Choroid plexus epithelial cell (primary cell): ENCODE results near the gene SMCHD1.
"Not testable (repeated sequence)": the region's sequence is repeated elsewhere in the genome, so short reads cannot be mapped to it uniquely, and the experiment has no call there.

Experiments
- DNase-seq: peaks from one replicate; pipeline ENCODE4 v3.0.0-alpha.2; 2010; ENCODE audit warnings: low read depth
- H3K4me3 ChIP-seq: 2 replicates; pipeline ENCODE4 v1.5.1; 2011; ENCODE audit warnings: low read depth, mild to moderate bottlenecking, control low read depth, low read length, moderate library complexity
- TF ChIP-seq, protein P1 (sequence below): conservative IDR thresholded peaks from 2 replicates; pipeline ENCODE4 v1.5.1; 2011; ENCODE audit warnings: low read depth, mild to moderate bottlenecking, control low read depth, inconsistent platforms, low read length, moderate library complexity

SMCHD1 gene

DNA sequence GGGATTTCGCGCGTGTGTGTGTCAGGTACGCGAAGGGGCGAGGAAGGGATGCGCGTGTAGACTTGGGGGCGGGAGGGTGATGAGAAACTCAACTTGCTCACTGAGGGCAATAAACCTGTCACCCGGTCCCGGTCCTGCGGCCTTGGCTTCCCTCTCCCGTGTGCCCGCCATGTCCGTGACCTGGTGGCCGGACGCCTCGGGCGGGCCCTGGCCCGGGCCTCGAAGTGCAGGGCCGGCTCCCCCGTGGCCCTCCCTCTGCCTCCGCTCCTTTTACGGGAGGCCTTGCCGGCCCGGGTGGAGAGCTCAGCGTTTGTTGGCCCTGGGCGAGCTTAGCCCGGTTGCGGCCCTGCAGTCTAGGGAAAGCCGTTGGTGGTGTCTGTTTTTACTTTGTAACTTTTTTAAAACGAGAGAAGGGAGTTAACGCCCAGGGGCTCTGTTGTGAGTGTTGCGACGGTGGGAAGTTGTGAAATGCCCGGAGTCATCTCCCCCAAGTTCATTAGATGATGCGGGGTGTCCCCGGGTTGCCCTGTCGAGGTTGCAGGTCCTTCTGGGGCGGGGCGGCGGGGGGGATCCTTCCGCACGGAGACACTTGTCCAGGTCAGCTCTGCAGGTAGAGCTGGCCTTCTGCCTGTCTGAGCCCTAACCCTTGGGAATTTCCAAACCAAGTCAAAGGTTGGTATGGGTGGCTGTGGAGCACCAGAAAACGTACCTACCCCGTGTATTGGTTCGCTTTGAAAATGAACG is 883 bp downstream of the SMCHD1 start:
- DNase-seq, result peak; percentile 48
- TF ChIP-seq, protein P1, sequence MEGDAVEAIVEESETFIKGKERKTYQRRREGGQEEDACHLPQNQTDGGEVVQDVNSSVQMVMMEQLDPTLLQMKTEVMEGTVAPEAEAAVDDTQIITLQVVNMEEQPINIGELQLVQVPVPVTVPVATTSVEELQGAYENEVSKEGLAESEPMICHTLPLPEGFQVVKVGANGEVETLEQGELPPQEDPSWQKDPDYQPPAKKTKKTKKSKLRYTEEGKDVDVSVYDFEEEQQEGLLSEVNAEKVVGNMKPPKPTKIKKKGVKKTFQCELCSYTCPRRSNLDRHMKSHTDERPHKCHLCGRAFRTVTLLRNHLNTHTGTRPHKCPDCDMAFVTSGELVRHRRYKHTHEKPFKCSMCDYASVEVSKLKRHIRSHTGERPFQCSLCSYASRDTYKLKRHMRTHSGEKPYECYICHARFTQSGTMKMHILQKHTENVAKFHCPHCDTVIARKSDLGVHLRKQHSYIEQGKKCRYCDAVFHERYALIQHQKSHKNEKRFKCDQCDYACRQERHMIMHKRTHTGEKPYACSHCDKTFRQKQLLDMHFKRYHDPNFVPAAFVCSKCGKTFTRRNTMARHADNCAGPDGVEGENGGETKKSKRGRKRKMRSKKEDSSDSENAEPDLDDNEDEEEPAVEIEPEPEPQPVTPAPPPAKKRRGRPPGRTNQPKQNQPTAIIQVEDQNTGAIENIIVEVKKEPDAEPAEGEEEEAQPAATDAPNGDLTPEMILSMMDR, result no peak
- peak overlapping the region; percentile 92 for H3K4me3 ChIP-seq

DNA sequence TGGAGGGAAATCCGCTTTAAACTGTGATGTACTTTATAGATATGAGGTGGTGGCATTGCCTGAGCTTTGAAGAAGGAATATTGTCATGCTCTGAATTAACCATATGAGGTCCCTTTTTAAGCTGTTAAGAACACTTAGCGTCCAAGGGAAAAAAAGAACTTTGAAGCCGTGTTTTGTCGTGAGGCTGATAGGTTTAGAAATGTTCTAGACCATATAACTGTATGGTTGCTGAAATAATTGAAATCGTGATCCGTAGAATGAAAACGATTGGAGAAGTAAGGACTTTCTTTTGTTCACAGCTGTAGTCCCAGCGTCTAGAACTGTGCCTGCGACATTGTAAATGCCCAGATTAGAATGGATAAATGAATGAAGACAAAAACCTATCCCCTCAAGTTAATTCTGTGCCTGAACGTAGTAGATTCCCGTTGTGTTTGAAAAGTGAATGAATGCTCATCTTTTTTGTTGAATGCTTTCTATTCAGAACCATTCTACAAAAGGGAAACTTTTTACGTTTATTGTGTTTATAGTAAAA is 1.5 kb downstream of the SMCHD1 start:
- peak overlapping the region; percentile 92 for H3K4me3 ChIP-seq
- TF ChIP-seq, protein P1, result no peak
- peak; percentile 13 for DNase-seq

DNA sequence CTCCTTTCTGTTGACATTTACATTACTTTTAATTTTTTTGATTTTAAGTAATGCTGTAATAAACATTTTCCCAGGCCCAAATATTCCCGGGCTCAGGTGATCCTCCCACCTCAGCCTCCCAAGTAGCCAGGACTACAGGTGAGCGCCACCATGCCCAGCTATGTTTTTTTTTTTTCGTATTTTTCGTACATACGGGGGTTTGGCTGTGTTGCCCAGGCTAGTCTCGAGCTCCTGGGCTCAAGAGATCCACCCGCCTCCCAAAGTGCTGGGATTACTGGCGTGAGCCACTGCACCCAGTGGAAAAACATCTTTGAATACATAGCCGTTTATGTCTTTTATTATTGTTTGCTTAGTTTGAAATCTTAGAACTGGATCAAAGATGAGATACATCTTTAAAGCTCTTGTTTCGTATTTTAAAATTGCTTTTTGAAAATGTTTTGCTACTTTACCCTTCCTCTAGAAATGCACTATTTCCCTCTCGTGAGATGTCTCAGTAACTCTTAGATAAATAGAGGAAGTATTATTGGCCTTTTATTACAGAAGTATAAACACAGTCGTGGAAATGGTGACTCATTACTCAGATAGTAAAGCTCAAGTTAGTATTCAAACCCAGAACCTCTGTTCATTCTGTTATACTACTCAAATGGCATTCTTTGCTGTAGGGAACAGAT is 2.4 kb downstream of the SMCHD1 start:
- DNase-seq, result peak; percentile 88
- TF ChIP-seq, protein P1, result no peak

DNA sequence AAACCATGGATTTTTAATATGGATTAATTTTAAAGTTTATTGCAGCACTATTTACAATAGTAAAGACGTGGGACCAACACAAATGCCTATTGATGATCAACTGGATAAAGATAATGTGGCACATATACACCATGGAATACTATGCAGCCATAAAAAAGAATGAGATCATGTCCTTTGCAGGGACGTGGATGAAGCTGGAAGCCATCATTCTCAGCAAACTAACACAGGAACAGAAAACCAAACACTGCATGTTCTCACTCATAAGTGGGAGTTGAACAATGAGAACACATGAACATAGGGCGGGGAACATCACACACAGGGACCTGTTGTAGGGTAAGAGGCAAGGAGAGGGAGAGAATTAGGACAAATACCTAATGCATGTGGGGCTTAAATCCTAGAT is 5.3 kb downstream of the SMCHD1 start:
- DNase-seq, H3K4me3 ChIP-seq: not testable (repeated sequence)

More for the DNA sequence above, 2.4 kb downstream of the SMCHD1 start:
- peak overlapping the region; percentile 92 for H3K4me3 ChIP-seq

DNA sequence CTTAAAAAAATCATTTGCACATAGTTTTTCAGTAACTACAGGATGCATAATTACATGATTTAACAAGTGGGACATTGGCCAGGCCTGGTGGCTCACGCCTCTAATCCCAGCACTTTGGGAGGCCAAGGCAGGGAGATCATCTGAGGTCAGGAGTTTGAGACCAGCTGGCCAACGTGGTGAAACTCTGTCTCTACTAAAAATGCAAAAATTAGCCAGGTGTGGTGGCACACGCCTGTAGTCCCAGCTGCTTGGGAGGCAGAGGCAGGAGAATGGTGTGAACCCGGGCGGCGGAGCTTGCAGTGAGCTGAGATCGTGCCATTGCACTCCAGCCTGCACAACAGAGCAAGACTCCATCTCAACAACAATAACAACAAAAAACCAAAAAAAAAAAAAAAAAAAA is 6.8 kb downstream of the SMCHD1 start:
- not testable (repeated sequence) for DNase-seq, H3K4me3 ChIP-seq

DNA sequence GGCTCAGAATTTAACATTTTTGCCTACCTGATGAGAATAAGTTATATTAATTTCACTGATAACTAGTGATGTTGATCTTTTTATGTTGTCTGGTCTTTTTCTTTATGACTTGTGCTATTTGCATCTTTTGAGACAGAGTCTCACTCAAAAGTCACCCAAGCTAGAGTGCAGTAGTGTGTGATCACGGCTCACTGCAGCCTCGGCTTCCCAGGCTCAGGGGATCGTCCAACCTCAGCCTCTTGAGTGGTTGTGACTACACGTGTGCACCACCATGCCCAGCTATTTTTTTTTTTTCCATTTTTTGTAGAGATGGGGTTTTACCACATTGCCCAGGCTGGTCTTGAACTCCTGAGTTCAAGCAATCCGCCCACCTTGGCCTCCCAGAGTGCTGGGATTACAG is 7.5 kb downstream of the SMCHD1 start:
- no peak overlapping the region for H3K4me3 ChIP-seq
- no peak for DNase-seq
- TF ChIP-seq, protein P1, result no peak

DNA sequence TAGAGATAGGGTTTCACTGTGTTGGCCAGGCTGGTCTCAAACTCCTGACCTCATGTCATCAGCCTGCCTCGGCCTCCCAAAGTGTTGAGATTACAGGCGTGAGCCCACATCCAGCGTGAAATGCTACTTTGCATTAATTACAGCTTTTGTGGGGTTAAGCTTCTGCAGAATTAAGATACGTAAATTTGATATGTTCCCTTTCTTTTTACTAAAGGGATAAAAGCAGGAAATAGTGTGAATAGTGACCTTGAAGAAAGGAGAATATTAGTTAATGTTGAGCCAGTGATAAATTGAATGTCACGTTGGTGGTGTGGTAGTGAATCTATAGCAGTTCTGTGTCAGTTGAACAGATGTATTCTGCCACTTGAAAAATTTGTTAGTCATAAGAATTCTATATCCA is 16.9 kb downstream of the SMCHD1 start:
- TF ChIP-seq, protein P1, result no peak

DNA sequence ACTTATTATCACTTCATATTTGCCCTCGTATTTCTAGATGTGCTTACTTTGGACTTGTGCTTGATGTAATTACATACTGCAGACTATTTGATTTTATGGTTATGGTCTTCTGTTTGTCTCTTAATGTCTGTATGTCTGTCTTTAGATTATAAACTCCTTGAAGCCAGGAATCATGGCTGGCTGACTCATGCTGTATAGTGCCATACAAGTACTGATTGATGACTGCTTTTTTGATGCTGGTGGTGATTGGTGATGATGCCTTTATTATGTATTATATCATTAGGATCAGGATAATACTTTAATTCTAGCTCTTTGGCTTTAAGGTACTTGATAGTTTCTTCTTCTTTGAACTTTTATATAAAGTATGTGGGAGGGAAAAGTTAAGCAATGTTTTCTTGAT is 17.3 kb downstream of the SMCHD1 start:
- TF ChIP-seq, protein P1, result no peak
- DNase-seq, result no peak
- no peak overlapping the region for H3K4me3 ChIP-seq

More for the DNA sequence above, 16.9 kb downstream of the SMCHD1 start:
- no peak overlapping the region for H3K4me3 ChIP-seq
- DNase-seq, result no peak

DNA sequence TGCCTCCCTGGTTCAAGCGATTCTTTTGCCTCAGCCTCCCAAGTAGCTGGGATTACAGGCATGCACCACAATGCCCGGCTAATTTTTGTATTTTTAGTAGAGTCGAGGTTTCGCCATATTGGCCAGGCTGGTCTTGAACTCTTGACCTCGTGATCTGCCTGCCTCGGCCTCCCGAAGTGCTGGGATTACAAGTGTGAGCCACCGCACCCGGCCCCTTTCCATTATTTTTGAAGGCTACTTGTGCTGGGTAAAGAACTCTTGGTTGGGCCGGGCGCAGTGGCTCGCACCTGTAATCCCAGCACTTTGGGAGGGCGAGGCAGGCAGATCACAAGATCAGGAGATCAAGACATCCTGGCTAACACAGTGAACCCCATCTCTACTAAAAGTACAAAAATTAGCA is 23.4 kb downstream of the SMCHD1 start:
- not testable (repeated sequence) for DNase-seq, H3K4me3 ChIP-seq
